ENCODE results near the gene SUGCT.
"Not testable (repeated sequence)": the region's sequence is repeated elsewhere in the genome, so short reads cannot be mapped to it uniquely, and the experiment has no call there.

The SUGCT gene

GRCh38 chr7:40134428-40135316 lies at the start of gene SUGCT, which contains the start of gene MPLKIP:
Gene SUGCT (plus strand): TSS chr7:40135005.
Gene MPLKIP (minus strand): TSS chr7:40134622. CDS start chr7:40134567, 55 bp downstream.
- peak; percentile 80 for DNase-seq (ENCODE audit: low spot score)

GRCh38 chr7:40092182-40092581 lies 42.6 kb upstream of the SUGCT start:
- DNase-seq (ENCODE audit: low spot score), result no peak

GRCh38 chr7:40093631-40094350 lies 41.0 kb upstream of the SUGCT start:
- no peak for DNase-seq (ENCODE audit: low spot score)

- DNase-seq (ENCODE audit: low spot score), result no peak
Measured at GRCh38 chr7:40095230-40095629, 39.6 kb upstream of the SUGCT start.

GRCh38 chr7:40095695-40096327 lies 39.0 kb upstream of the SUGCT start:
- DNase-seq (ENCODE audit: low spot score), result no peak

- DNase-seq (ENCODE audit: low spot score), result no peak
Measured at GRCh38 chr7:40097728-40098127, 37.1 kb upstream of the SUGCT start.

- no peak for DNase-seq (ENCODE audit: low spot score)
Measured at GRCh38 chr7:40098810-40099209, 36.0 kb upstream of the SUGCT start.

GRCh38 chr7:40099837-40100236 lies 35.0 kb upstream of the SUGCT start:
- no peak for DNase-seq (ENCODE audit: low spot score)

GRCh38 chr7:40101201-40101600 lies 33.6 kb upstream of the SUGCT start:
- no peak for DNase-seq (ENCODE audit: low spot score)

GRCh38 chr7:40102897-40103296 lies 31.9 kb upstream of the SUGCT start:
- DNase-seq (ENCODE audit: low spot score), result no peak

- DNase-seq (ENCODE audit: low spot score), result no peak
Measured at GRCh38 chr7:40105879-40106473, 28.8 kb upstream of the SUGCT start.

GRCh38 chr7:40115936-40116335 lies 18.9 kb upstream of the SUGCT start:
- no peak for DNase-seq (ENCODE audit: low spot score)

- DNase-seq (ENCODE audit: low spot score), result not testable (repeated sequence)
Measured at GRCh38 chr7:40117199-40117598, 17.6 kb upstream of the SUGCT start.

- not testable (repeated sequence) for DNase-seq (ENCODE audit: low spot score)
Measured at GRCh38 chr7:40118201-40118600, 16.6 kb upstream of the SUGCT start.

- no peak for DNase-seq (ENCODE audit: low spot score)
Measured at GRCh38 chr7:40120020-40120419, 14.8 kb upstream of the SUGCT start.

- DNase-seq (ENCODE audit: low spot score), result not testable (repeated sequence)
Measured at GRCh38 chr7:40122100-40122939, 12.5 kb upstream of the SUGCT start.

- DNase-seq (ENCODE audit: low spot score), result no peak
Measured at GRCh38 chr7:40122940-40123254, 11.9 kb upstream of the SUGCT start.

GRCh38 chr7:40133561-40134427 lies 1.0 kb upstream of the SUGCT start:
- DNase-seq (ENCODE audit: low spot score), result peak; percentile 20

- no peak for DNase-seq (ENCODE audit: low spot score)
Measured at GRCh38 chr7:40135317-40135610, 459 bp downstream of the SUGCT start.

GRCh38 chr7:40137563-40137962 lies 2.8 kb downstream of the SUGCT start:
- no peak for DNase-seq (ENCODE audit: low spot score)

GRCh38 chr7:40138973-40139372 lies 4.2 kb downstream of the SUGCT start:
- DNase-seq (ENCODE audit: low spot score), result no peak
